AG04450 (cell line): Measurements from ENCODE around the gene APH1B. TPM values are rescaled to one million over a fixed set of nuclear protein-coding genes. Genes with fewer than 3 reads are reported as not detected.

Experiments
- CTCF ChIA-PET: fragments of 300-600, 350-600 bp; formaldehyde crosslinking; extraction: SDS; loops from one replicate; lab custom pipeline; 2022; ENCODE audit warnings: antibody characterized with exemption, inconsistent platforms; lab: Charles Lee
- POLR2A ChIA-PET: fragments of 350-600 bp; formaldehyde crosslinking; extraction: SDS; loops from one replicate; lab custom pipeline; 2021; ENCODE audit warnings: antibody characterized with exemption, inconsistent platforms; lab: Yijun Ruan, JAX
- DNase-seq: peaks from one replicate; pipeline ENCODE4 v3.0.0-alpha.2; 2011; ENCODE audit warnings: low read depth, low spot score
- H3K27ac ChIP-seq: one replicate; pipeline ENCODE4 v1.5.1; 2012; ENCODE audit warnings: low read depth, low read length, control low read depth
- H3K27me3 ChIP-seq: one replicate; pipeline ENCODE4 v1.6.0; 2012; ENCODE audit warnings: low read length; ENCODE audit not compliant: control insufficient read depth, insufficient read depth
- H3K4me3 ChIP-seq: 2 replicates; pipeline ENCODE4 v1.5.1; 2011; ENCODE audit warnings: mild to moderate bottlenecking, low read depth, low read length, control low read depth
- H3K9me3 ChIP-seq: 2 replicates; pipeline ENCODE4 v1.5.1; 2012; ENCODE audit warnings: low read length; ENCODE audit not compliant: control insufficient read depth, insufficient read depth
- polyA plus RNA-seq: library from polyadenylated mRNA; depleted of rRNA; stranded (reverse); fragments of >200 nt; gene quantifications from 2 replicates; pipeline ENCODE4 v1.2.3, GENCODE V29; 2011
- TF ChIP-seq, protein P1 (sequence below): IDR thresholded peaks from 2 replicates; pipeline ENCODE4 v1.5.1; 2011; ENCODE audit warnings: low read depth, low read length, control low read depth, inconsistent platforms

APH1B gene
- polyA plus RNA-seq, 1 experiment, result 17.9 TPM

DNA sequence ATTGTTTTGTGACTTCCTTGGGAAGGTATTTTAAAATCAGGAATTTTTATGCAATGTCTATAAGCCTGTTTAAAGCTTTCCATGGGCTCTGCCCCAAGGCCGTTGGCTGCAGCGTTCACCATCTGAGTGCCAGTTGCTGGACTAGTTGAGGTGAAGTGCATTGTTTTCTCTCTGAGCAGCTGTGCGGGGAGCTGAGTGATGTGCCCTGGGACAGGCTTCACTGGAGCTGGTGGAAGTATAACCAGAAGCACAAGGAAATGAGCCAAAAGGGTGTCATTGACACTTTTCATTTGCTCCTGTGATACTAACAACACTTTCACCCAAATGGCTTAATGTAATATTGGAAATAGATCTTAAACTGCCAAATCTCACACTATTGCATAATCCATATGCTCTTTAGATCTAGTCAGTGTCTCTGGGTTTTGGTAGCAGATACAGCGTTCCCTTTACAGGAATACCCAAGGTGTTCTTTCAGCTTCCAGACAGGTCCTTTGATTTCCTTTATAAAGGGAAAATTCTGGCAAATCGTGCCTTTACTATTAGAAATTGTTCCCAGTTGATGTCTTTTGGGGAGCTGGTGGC, 29.2 kb downstream of the APH1B start:
- no peaks in the 10 kb centered on the region for H3K27me3 ChIP-seq
- POLR2A ChIA-PET, result no interaction called here
- DNase-seq, result no peak
- no peak overlapping the region for H3K4me3 ChIP-seq
- CTCF ChIA-PET, result interaction anchor here (1.8 kb wide), 1 partner anchor 96 kb away, joined by 6 read pairs; no protein-coding TSS in a partner anchor
- no peak overlapping the region for H3K27ac ChIP-seq
- TF ChIP-seq, protein P1, sequence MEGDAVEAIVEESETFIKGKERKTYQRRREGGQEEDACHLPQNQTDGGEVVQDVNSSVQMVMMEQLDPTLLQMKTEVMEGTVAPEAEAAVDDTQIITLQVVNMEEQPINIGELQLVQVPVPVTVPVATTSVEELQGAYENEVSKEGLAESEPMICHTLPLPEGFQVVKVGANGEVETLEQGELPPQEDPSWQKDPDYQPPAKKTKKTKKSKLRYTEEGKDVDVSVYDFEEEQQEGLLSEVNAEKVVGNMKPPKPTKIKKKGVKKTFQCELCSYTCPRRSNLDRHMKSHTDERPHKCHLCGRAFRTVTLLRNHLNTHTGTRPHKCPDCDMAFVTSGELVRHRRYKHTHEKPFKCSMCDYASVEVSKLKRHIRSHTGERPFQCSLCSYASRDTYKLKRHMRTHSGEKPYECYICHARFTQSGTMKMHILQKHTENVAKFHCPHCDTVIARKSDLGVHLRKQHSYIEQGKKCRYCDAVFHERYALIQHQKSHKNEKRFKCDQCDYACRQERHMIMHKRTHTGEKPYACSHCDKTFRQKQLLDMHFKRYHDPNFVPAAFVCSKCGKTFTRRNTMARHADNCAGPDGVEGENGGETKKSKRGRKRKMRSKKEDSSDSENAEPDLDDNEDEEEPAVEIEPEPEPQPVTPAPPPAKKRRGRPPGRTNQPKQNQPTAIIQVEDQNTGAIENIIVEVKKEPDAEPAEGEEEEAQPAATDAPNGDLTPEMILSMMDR, result no peak
- H3K9me3 ChIP-seq, result no peaks in the 10 kb centered on the region

DNA sequence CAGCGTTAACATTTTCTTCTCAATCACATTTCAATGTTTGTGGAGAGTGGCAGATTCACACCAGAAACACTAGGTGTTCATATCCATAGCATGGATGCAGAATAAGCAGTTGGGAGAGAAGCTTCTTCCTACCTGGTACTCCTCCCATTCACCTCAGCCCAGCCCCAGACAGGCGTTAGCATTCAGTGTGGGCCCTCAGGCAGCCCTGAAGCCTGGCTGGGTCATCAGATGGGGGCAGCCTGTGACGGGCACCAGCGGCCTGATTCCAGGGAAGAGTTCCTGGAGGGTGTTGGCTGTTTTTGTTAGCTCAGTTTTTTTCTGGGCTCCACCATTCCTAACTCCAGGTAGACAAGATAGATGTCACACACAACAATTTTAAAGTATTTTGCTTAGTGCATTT, 31.1 kb downstream of the APH1B start:
- ChIA-PET POLR2A (no interaction called here), CTCF (interaction anchor here (0.6 kb wide), 1 partner anchor 19 kb away, joined by 3 read pairs; no protein-coding TSS in a partner anchor)
- Histone ChIP-seq H3K27ac (no peak overlapping the region), H3K9me3 (no peaks in the 10 kb centered on the region), H3K27me3 (no peaks in the 10 kb centered on the region), H3K4me3 (no peak overlapping the region)
- TF ChIP-seq, protein P1, result no peak
- DNase-seq, result no peak

DNA sequence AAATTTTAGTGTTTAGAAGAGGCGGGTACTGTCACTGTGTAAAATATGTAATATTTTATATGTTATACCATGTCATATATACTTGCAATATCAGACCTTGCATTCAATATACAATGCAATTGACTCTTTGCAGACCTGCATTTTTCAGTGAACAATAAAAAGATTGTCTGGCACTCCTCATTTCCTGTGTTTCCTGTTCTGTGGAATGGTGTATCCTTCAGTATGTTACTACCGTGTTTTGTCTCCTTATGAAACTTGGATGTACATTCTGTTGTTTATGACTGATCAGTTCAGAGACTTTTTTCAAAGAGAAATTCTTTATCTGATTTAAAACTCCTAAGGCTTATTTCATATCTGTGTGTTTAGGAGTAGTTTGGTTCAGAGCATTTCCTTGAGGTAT, 31.5 kb downstream of the APH1B start:
- no peak for DNase-seq
- ChIA-PET CTCF (no interaction called here), POLR2A (no interaction called here)
- no peaks in the 10 kb centered on the region for H3K27me3 ChIP-seq
- H3K4me3 ChIP-seq, result no peak overlapping the region
- TF ChIP-seq, protein P1, result no peak
- H3K27ac ChIP-seq, result no peak overlapping the region
- no peaks in the 10 kb centered on the region for H3K9me3 ChIP-seq

DNA sequence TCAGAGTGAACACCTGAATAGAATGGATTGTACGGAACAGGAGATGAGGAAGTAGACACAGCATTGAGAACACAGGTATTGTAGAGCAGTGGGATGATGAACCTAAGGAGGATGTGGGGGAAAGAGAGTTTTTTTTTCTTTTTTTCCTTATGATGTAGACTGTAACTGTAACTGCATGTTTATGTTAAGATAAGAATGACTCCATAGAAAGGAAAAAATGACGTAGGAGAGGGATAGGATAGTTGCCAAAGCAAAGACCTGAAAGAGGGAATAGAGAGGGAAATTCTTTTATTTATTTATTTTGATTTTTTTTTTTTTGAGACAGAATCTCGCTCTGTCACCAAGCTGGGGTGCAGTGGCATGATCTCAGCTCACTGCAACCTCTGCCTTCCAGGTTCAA, 33.2 kb downstream of the APH1B start:
- H3K27me3 ChIP-seq, result no peaks in the 10 kb centered on the region
- ChIA-PET POLR2A (no interaction called here), CTCF (no interaction called here)
- H3K9me3 ChIP-seq, result no peaks in the 10 kb centered on the region
- TF ChIP-seq, protein P1, result no peak
- no peak overlapping the region for H3K4me3 ChIP-seq
- no peak for DNase-seq
- H3K27ac ChIP-seq, result no peak overlapping the region

DNA sequence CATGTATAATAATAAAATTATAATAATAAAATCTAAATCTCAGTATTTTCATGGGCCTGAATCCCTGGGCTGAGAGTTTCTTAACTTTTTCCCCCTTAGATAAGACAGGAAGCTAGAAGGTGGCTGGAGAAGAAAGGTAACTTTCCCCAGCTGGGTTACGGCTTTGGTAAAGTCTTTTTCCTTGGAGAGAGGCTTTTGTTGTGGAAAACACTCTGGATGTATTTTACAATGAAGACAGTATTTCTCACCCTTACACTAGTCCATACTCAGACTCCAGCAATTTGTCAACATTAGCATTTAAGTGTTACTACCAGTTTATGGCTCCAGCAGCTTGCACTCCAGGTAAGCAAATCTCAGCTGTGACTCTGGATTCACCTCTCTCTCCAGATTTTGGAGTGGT, 34.9 kb downstream of the APH1B start:
- CTCF ChIA-PET, result no interaction called here
- POLR2A ChIA-PET, result no interaction called here
- Histone ChIP-seq H3K4me3 (no peak overlapping the region), H3K9me3 (no peaks in the 10 kb centered on the region), H3K27ac (no peak overlapping the region), H3K27me3 (no peaks in the 10 kb centered on the region)
- DNase-seq, result no peak
- TF ChIP-seq, protein P1, result no peak
